ENCODE results near the gene DCAF12. TPM values are rescaled to one million over a fixed set of nuclear protein-coding genes. Genes with fewer than 3 reads are reported as not detected.

Gene DCAF12
- total and polyA plus RNA-seq, 2 of the 8 experiments (the other 6 are each of a cell fraction or from before 2014, with no cell fraction given) = 22.7 to 29.2 TPM

- 93% methylated on average over 16 of the region's 16 CpGs; no CpG with 5 or more reads in 1 of the 2 experiments for WGBS, 2 experiments (ENCODE audit: extremely low coverage in 1 of 2, insufficient coverage in 1 of 2, insufficient read length in 1 of 2, insufficient replicate concordance in 2 of 2, low coverage in 1 of 2, low lambda C conversion rate in 2 of 2, missing lambda C conversion rate in 1 of 2)
- Histone ChIP-seq H3K79me1 (ENCODE audit: low read depth, low read length) (no peaks in the 10 kb centered on the region), H4K91ac (replicated peaks; ENCODE audit: insufficient read length, low read length) (no peak overlapping the region), H2BK5ac (ENCODE audit: low read depth, low read length) (no peak overlapping the region), H2BK12ac (ENCODE audit: low read depth, low read length) (no peak overlapping the region), H4K8ac (ENCODE audit: extremely low read depth, insufficient read depth, low read length) (peak overlapping the region; percentile 79), H2BK120ac (replicated peaks; ENCODE audit: low read depth, low read length) (no peak overlapping the region), H2AFZ (ENCODE audit: low read length) (no peak overlapping the region), H3K23ac (ENCODE audit: insufficient read length) (no peak overlapping the region), H4K5ac (ENCODE audit: insufficient read length, low read depth, low read length) (no peak overlapping the region), H3K4me1 (replicated peaks in 1 of 4; ENCODE audit: control insufficient read depth in 3 of 4, insufficient read depth in 4 of 4, low read length in 3 of 4) (no peaks in the 10 kb centered on the region), H4K20me1 (replicated peaks in 1 of 2; ENCODE audit: control insufficient read depth in 1 of 2, insufficient read depth in 2 of 2, low read length in 2 of 2) (no peaks in the 10 kb centered on the region), H2BK15ac (ENCODE audit: low read length) (no peak overlapping the region), H2BK20ac (ENCODE audit: low read length) (no peak overlapping the region), H3K14ac (ENCODE audit: insufficient read length) (no peak overlapping the region), H3K36me3 (ENCODE audit: control insufficient read depth in 2 of 4, insufficient read depth in 4 of 4, low read length in 3 of 4) (no peaks in the 10 kb centered on the region), H3K27ac (ENCODE audit: low read depth, low read length) (no peak overlapping the region), H3K56ac (replicated peaks; ENCODE audit: insufficient read length, low read depth, low read length) (no peak overlapping the region), H2AK5ac (ENCODE audit: low read depth, low read length) (no peak overlapping the region), H3K4me3 (ENCODE audit: extremely low read depth in 1 of 4, insufficient read depth in 2 of 4, low read depth in 3 of 4, low read length in 4 of 4) (no peak overlapping the region), H3K18ac (ENCODE audit: extremely low read depth, low read length) (no peak overlapping the region), H3K9ac (replicated peaks in 1 of 4; ENCODE audit: extremely low read depth in 1 of 4, low read depth in 3 of 4, low read length in 3 of 4) (no peak overlapping the region), H3K23me2 (ENCODE audit: low read depth, low read length) (no peaks in the 10 kb centered on the region), H3K4ac (replicated peaks; ENCODE audit: insufficient read length, low read depth, low read length) (no peak overlapping the region), H3K4me2 (ENCODE audit: insufficient read depth in 1 of 2, low read depth in 2 of 2, low read length in 2 of 2) (no peak overlapping the region), H3K27me3 (replicated peaks in 1 of 4; ENCODE audit: control insufficient read depth in 3 of 4, extremely low read depth in 1 of 4, insufficient read depth in 3 of 4, low read length in 3 of 4) (no peaks in the 10 kb centered on the region), H3K79me2 (ENCODE audit: control insufficient read depth in 1 of 2, insufficient read depth in 2 of 2, low read length in 2 of 2) (no peaks in the 10 kb centered on the region), H3K9me3 (ENCODE audit: insufficient read depth in 2 of 2, low read depth in 1 of 2, low read length in 1 of 2) (peaks cover 3 to 6% of the 10 kb centered on the region in 2 experiments; a peak in 1 of 4 replicates)
- no peak for DNase-seq (ENCODE audit: low read depth in 1 of 2, low spot score in 2 of 2)
- CTCF ChIA-PET (ENCODE audit: partially characterized antibody) = interaction anchor here (0.6 to 2.0 kb wide), 5 partner anchors 22 to 386 kb away, joined by 3 to 7 read pairs (median 4); no protein-coding TSS in a partner anchor
- no peak for FAIRE-seq
- TF ChIP-seq JUN (IDR thresholded peaks at IDR 0.05; ENCODE audit: low read depth, low read length) (no peak), SP4 (IDR thresholded peaks at IDR 0.05; ENCODE audit: low read length) (no peak), BACH1 (IDR thresholded peaks at IDR 0.05; ENCODE audit: low read length) (no peak), KDM1A (IDR thresholded peaks at IDR 0.05; ENCODE audit: borderline replicate concordance, low read length) (no peak), KDM4A (IDR thresholded peaks at IDR 0.05; ENCODE audit: low read depth, low read length, severe bottlenecking) (no peak), TBP (IDR thresholded peaks at IDR 0.05; ENCODE audit: low read depth, low read length) (no peak), RXRA (IDR thresholded peaks at IDR 0.05; ENCODE audit: insufficient read depth, low read depth, low read length) (no peak), YY1 (IDR thresholded peaks at IDR 0.05; ENCODE audit: low read depth, low read length) (no peak), CBX5 (IDR thresholded peaks at IDR 0.05; ENCODE audit: low read depth, low read length) (no peak)
- TF ChIP-seq, protein P1, sequence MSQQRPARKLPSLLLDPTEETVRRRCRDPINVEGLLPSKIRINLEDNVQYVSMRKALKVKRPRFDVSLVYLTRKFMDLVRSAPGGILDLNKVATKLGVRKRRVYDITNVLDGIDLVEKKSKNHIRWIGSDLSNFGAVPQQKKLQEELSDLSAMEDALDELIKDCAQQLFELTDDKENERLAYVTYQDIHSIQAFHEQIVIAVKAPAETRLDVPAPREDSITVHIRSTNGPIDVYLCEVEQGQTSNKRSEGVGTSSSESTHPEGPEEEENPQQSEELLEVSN (IDR thresholded peaks at IDR 0.05) = no peak
- POLR2A ChIA-PET (ENCODE audit: partially characterized antibody) = interaction anchor here (0.6 kb wide), 1 partner anchor 85 kb away, joined by 3 read pairs; the partner anchor contains the start of gene UBAP2
Observed at GRCh38 chr9:34133436-34133949, 7.0 kb upstream of the DCAF12 start.
